Brain microvascular endothelial cell (primary cell): ENCODE measurements around the gene TIMM21.

Experiments
- DNase-seq: peaks from one replicate; pipeline ENCODE4 v3.0.0-alpha.2; 2020
- H3K27ac ChIP-seq: fragments of 250-450 bp; sonication (Bioruptor Pico); 2 replicates; pipeline ENCODE4 v1.5.1; 2020; ENCODE audit warnings: mild to moderate bottlenecking, moderate library complexity
- H3K27me3 ChIP-seq: fragments of 250-450 bp; sonication (Bioruptor Pico); replicated peaks from 2 replicates; pipeline ENCODE4 v1.5.1; 2020; ENCODE audit warnings: mild to moderate bottlenecking
- H3K36me3 ChIP-seq: fragments of 250-450 bp; sonication (Bioruptor Pico); replicated peaks from 2 replicates; pipeline ENCODE4 v1.5.1; 2020; ENCODE audit warnings: mild to moderate bottlenecking
- H3K4me3 ChIP-seq: 2 replicates; pipeline ENCODE4 v1.5.1; 2011; ENCODE audit warnings: low read depth, mild to moderate bottlenecking, control low read depth, low read length, moderate library complexity
- CTCF ChIP-seq: IDR thresholded peaks from 2 replicates; pipeline ENCODE4 v1.5.1; 2011; ENCODE audit warnings: low read depth, mild to moderate bottlenecking, moderate library complexity, low read length, control low read depth, inconsistent platforms; ENCODE audit errors: missing control alignments
- in situ Hi-C: cut with HindIII; loops from 2 replicates; pipeline ENCODE4 v1.10.0; 2017; ENCODE audit warnings: low sequenced_read_pairs, low pct_ligation_motif_present

TIMM21 gene

GRCh38 chr18:74149878-74150277 lies 1.6 kb downstream of the TIMM21 start:
- H3K4me3 ChIP-seq, result peak overlapping the region; percentile 96
- TF ChIP-seq CTCF, result no peak
- DNase-seq, result no peak
- in situ Hi-C loops, result no loop called here
- no peak overlapping the region for H3K27ac ChIP-seq
- no peaks in the 10 kb centered on the region for H3K27me3 ChIP-seq
- no peaks in the 10 kb centered on the region for H3K36me3 ChIP-seq

GRCh38 chr18:74152270-74152669 lies 3.9 kb downstream of the TIMM21 start:
- Histone ChIP-seq H3K36me3 (peaks cover 11% of the 10 kb centered on the region), H3K4me3 (no peak overlapping the region), H3K27ac (no peak overlapping the region), H3K27me3 (no peaks in the 10 kb centered on the region)
- in situ Hi-C loops, result no loop called here
- DNase-seq, result no peak
- TF ChIP-seq CTCF, result no peak

GRCh38 chr18:74152857-74153256 lies 4.5 kb downstream of the TIMM21 start:
- no peak for DNase-seq
- Histone ChIP-seq H3K4me3 (no peak overlapping the region), H3K27me3 (no peaks in the 10 kb centered on the region), H3K27ac (no peak overlapping the region), H3K36me3 (peaks cover 11% of the 10 kb centered on the region)
- in situ Hi-C loops, result no loop called here
- peak; percentile 51 for TF ChIP-seq CTCF

GRCh38 chr18:74153377-74153776 lies 5.1 kb downstream of the TIMM21 start:
- peaks cover 13% of the 10 kb centered on the region for H3K36me3 ChIP-seq
- no peaks in the 10 kb centered on the region for H3K27me3 ChIP-seq
- no peak overlapping the region for H3K4me3 ChIP-seq
- no peak for DNase-seq
- TF ChIP-seq CTCF, result no peak
- H3K27ac ChIP-seq, result no peak overlapping the region
- in situ Hi-C loops, result no loop called here

- in situ Hi-C loops, result no loop called here
- H3K27me3 ChIP-seq, result no peaks in the 10 kb centered on the region
- no peak overlapping the region for H3K4me3 ChIP-seq
- no peak for TF ChIP-seq CTCF
- DNase-seq, result no peak
- H3K27ac ChIP-seq, result no peak overlapping the region
- H3K36me3 ChIP-seq, result peaks cover 13% of the 10 kb centered on the region
These were observed 5.5 kb downstream of the TIMM21 start for GRCh38 chr18:74153793-74154192.

- H3K27ac ChIP-seq, result peak overlapping the region; percentile 49
- TF ChIP-seq CTCF, result no peak
- no peak for DNase-seq
- in situ Hi-C loops, result no loop called here
- peaks cover 15% of the 10 kb centered on the region for H3K36me3 ChIP-seq
- no peaks in the 10 kb centered on the region for H3K27me3 ChIP-seq
- no peak overlapping the region for H3K4me3 ChIP-seq
These were observed 6.4 kb downstream of the TIMM21 start for GRCh38 chr18:74154716-74155115.
